ENCODE data around the gene KPNA3.
"Not testable (repeated sequence)": the region's sequence is repeated elsewhere in the genome, so short reads cannot be mapped to it uniquely, and the experiment has no call there.

The KPNA3 gene

DNA sequence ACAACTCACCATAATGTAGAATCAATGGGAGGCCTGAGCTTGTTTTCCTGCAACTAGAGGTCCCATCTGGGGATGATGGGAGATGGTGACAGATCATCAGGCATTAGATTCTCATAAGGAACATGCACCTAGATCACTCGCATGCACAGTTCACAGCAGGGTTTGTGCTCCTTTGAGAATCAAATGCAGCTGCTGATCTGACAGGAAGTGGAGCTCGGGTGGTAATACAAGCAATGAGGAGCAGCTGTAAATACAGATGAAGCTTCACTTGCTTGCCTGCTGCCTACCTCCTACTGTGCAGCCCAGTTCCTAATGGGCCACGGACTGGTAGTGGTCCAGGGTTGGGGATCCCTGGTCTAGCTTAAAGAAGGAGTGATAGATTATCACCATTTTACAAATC is 33.0 kb downstream of the KPNA3 start:
- DNase-seq: no peak

DNA sequence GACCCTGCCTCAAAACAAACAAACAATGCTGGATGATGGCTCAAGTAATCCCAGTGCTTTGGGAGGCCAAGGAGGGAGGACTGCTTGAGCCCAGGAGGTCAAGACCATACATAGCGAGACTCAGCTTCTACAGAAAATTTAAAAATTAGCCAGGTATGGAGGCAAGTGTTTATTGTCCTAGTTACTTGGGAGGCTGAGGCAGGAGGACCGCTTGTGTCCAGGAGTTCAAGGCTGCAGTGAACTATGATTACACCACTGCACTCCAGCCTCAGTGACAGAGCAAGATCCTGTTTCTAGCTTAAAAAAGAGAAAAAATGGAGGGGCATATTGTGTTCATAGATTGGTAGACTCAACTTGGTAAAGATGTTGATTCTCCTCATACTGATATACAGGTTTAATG is 36.2 kb downstream of the KPNA3 start:
- DNase-seq: no peak

- DNase-seq: no peak
Measured at GRCh38 chr13:49754146-49754545, 38.3 kb downstream of the KPNA3 start.

GRCh38 chr13:49749848-49750247 is 42.6 kb downstream of the KPNA3 start:
- no peak for DNase-seq

GRCh38 chr13:49746111-49746510 is 46.4 kb downstream of the KPNA3 start:
- no peak for DNase-seq

DNA sequence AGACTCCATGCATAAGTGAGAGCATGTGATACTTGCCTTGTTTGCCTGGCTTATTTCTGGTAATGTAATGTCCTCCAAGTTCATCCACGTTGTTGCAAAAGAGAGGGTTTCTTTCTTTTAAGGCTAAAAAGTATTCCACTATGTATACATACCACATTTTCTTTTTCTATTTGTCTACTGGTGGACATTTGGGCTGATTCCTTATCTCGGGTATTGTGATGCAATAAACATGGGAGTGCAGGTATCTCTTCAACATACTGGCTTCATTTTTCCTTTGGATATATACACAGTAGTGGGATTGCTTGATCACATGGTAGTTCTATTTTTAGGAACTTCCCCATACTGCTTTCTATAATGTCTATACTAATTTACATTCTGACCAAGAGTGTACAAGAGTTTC is 51.6 kb downstream of the KPNA3 start:
- no peak for DNase-seq

GRCh38 chr13:49739498-49740187 is 52.8 kb downstream of the KPNA3 start:
- no peak for DNase-seq

DNA sequence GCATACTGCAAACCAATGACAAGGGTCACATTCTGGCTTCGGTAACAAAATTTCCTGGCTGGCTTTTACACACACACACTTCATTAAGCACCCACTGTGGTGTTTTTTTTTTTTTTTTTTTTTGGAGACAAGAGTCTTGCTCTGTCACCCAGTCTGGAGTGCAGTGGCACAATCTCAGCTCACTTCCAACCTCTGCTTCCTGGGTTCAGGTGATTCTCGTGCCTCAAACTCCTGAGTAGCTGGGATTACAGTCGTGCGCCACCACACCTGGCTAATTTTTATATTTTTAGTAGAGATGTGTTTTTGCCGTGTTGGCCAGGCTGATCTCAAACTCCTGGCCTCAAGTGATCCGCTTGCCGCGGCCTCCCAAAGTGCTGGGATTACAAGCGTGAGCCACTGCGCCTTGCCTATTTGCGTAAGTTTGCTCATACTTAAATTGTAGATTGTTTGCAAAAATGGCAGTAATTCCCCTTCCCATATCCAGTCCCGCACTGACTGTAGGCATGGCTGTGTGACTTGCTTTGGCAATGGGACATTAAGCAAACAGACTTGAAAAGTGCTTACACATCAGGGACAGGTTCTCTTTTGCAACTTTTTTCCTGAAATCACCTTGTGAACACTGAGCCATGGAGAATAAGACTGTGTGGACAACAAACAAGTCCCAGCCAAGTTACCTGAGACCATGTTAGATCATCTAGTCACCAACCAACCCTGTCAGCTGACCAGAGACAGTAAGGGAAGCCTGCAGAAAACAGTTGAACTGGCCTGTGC is 59.1 kb downstream of the KPNA3 start:
- DNase-seq: no peak

DNA sequence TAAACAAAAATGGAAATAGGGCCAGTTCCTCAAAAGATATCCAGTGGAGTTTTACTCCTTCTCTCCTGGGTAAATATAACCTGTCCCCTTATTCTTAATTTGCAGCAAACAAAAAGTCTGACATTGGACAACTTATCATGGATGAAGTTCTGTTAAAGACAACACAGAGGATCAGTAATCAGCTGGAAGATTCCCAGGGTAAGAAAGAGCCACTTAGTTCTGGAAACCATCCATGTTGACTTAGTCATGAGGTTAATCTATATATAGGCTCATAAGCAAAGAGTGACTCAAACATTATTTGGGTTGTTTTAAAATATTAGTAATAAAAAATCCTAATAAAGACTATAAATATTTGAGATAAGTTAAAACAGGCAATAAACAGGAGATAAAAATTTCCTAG is 60.7 kb downstream of the KPNA3 start:
- DNase-seq: no peak

- no peak for DNase-seq
Measured at GRCh38 chr13:49716615-49717014, 75.9 kb downstream of the KPNA3 start.

DNA sequence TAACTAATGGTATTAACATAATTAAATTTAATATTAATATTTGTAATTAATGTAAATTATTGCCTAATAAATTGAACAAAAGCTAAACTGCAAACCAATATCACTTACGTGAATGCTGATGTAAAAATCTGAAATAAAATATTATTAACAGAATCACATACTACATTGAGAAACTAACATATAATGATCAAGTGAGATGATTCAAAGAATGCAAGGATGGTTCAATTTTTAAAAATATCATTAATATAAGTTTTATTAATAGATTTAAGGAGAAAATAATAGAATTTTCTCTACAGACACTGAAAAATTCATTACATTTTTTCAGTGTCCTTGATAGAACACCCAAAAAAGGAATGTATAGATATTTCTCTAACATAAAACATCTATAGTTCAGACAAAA is 77.7 kb downstream of the KPNA3 start:
- DNase-seq: no peak

DNA sequence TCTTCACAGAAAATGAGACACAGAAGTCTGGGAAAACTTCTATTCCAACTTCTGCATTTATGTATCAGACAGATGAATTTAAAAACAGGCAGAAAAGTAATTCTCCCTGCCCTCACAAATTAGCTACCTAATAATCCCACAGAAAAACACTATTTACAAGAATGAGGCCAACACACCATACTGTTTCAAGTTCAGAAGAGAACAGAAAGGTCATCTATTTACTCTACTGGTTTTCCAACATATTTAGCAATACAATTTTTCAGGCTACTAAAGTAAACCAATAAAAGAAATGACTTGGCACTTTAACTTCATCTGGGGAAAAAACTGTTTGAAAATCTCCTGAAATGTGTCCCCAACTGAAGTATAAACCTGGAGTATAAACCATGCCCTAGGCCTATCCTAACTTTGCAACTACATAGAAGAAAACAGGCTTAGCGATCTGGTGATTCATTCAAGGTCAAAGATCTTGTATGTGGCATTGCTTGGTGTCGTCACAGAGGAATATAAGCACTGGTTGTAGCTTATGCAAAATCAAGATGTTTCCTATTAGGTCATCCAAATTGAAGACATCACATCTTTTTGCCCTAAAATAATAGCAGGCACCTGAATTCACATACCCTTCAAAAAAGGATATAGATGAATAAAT is 81.1 kb downstream of the KPNA3 start:
- DNase-seq: no peak

- DNase-seq: not testable (repeated sequence)
Measured at GRCh38 chr13:49704264-49704663, 88.2 kb downstream of the KPNA3 start.

GRCh38 chr13:49701491-49701890 is 91.0 kb downstream of the KPNA3 start:
- no peak for DNase-seq

DNA sequence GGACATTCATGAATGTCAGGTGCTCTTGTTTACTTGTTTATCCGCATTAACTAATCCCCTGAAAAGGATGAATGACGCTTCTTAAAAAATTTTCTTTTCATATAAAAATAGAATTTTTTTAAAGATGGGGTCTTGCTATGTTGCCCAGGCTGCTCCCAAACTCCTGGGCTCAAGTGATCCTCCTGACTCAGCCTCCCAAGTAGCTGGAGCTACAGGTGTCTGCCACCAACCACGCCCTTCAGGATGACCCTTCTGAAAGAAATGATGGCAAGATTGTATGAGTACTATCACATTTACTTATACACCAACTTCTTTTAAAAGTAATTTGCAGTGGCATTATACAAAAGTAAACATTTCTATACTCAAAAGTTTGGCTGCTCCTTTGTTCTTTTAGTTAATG is 95.0 kb downstream of the KPNA3 start:
- no peak for DNase-seq

DNA sequence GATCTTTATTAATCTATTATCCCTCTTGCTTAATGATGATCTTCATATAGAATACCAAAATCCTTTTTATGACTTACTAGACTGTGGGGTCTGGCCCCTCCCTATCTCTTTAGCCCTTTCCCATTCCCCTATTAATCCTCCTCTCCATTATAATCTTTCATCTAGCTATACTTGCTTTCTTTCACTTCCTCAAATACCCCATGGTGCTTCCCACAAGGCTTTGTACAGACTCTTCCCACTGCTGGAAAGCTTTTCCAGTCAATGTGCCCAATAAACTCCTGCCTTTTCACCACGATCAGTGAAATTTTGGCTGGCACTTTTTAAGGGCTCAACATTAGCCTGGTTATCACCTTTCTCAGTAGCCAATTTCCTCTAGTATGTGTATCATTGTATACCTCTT is 98.0 kb downstream of the KPNA3 start:
- DNase-seq: no peak

DNA sequence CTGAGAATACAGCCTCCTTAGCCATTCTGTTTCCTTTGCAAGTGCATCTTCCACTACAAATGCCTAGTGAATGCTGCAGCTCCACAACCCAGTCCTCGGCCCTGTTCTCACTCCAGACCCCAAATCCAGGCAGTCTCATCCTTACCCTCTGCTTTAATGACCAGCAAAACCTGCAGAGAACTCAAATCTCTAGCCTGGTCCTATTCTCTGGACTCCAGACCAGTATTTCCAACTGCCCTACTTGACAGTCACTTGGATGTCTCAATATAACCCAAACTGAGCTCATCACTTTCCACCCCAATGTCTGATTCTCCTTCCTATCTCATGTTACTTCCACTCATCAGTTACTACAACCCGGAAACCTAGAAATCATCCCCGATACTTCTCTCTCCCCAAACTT is 98.6 kb downstream of the KPNA3 start:
- no peak for DNase-seq

GRCh38 chr13:49693191-49693733 is 99.2 kb downstream of the KPNA3 start:
- DNase-seq: no peak

GRCh38 chr13:49690995-49691784 is 101.3 kb downstream of the KPNA3 start, which contains the start of gene EBPL:
Gene EBPL, minus strand, starts transcription at chr13:49691486. Its CDS starts 62 bp downstream, at chr13:49691424.
- DNase-seq: peak; percentile 3 to 90 (median 74)

- DNase-seq: no peak
Measured at GRCh38 chr13:49690133-49690994, 102.1 kb downstream of the KPNA3 start.

Data from anterior cingulate cortex (tissue), 58 donors.